ENCODE data around the gene SFXN5.

- TF ChIP-seq CTCF (conservative IDR thresholded peaks at IDR 0.05; ENCODE audit: low read depth, low read length) (no peak), EZH2phosphoT487 (IDR thresholded peaks at IDR 0.05; ENCODE audit: borderline replicate concordance, low read length) (no peak), EZH2 (IDR thresholded peaks at IDR 0.05; ENCODE audit: low read length, unreplicated experiment) (no peak)
Measured at GRCh38 chr2:72949045-72949444, 122.5 kb downstream of the SFXN5 start.
